ENCODE data around the gene COL18A1. TPM values are rescaled to one million over a fixed set of nuclear protein-coding genes. Genes with fewer than 3 reads are reported as not detected.

COL18A1 gene
- total RNA-seq, 1 experiment from 2014 or later = 3.3 TPM

DNA sequence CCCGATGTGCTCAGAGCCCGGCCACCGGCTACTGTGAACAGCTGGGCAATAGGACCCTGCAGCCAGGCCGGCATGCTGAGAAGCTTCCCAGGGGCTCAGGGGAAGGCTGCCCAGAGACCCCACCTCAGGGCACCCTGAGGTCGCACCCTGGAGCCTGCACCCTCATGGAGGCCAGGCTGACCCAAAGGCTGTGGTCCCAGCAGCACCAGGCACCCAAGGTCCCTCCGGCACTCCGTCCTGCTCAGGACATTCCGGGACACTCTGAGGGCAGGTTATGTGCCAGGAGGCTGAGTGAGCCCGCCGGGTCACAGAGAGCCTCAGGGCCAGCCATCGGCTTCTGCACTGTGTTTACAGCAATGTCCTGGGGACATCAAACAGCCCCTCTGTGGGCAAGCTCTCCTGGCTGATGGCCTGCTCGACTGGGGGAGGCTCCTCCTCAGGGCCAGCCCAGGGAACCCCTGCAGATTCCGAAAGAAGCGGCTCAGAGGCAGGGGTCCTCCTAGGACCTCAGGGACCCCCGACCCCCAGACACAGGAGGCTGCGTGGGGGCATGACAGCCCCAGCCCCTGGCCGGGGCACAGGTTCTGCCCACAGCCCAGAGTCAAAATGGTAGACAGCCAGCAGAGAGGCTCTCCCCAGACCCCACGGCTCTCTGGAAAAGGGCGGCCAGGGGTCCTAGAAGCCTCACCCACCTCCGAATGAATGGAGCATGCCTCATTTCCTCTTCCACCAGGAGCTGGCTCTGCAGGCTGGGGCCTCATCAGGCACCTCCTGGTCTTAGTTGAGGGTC is 129.1 kb downstream of the COL18A1 start:
- Histone ChIP-seq H3K4me3 (ENCODE audit: low read depth, low read length, poor library complexity, severe bottlenecking) (no peak overlapping the region), H3K4me1 (ENCODE audit: insufficient read depth, low read length, poor library complexity, severe bottlenecking) (peaks cover 6% of the 10 kb centered on the region), H3K27ac (ENCODE audit: low read depth, low read length, poor library complexity, severe bottlenecking) (peak overlapping the region; percentile 23), H3K9me3 (ENCODE audit: low read depth, low read length, poor library complexity, severe bottlenecking) (no peaks in the 10 kb centered on the region), H3K36me3 (ENCODE audit: insufficient read depth, low read length, poor library complexity, severe bottlenecking) (peaks cover 35% of the 10 kb centered on the region), H3K27me3 (replicated peaks; ENCODE audit: insufficient read depth, low read depth, low read length, poor library complexity) (no peaks in the 10 kb centered on the region)
- TF ChIP-seq, protein P1, sequence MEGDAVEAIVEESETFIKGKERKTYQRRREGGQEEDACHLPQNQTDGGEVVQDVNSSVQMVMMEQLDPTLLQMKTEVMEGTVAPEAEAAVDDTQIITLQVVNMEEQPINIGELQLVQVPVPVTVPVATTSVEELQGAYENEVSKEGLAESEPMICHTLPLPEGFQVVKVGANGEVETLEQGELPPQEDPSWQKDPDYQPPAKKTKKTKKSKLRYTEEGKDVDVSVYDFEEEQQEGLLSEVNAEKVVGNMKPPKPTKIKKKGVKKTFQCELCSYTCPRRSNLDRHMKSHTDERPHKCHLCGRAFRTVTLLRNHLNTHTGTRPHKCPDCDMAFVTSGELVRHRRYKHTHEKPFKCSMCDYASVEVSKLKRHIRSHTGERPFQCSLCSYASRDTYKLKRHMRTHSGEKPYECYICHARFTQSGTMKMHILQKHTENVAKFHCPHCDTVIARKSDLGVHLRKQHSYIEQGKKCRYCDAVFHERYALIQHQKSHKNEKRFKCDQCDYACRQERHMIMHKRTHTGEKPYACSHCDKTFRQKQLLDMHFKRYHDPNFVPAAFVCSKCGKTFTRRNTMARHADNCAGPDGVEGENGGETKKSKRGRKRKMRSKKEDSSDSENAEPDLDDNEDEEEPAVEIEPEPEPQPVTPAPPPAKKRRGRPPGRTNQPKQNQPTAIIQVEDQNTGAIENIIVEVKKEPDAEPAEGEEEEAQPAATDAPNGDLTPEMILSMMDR (conservative IDR thresholded peaks at IDR 0.05; ENCODE audit: low read depth, low read length) = no peak
- no peak for TF ChIP-seq EZH2 (IDR thresholded peaks at IDR 0.05; ENCODE audit: borderline replicate concordance, low read depth, low read length, poor library complexity, severe bottlenecking)
- ChIA-PET CTCF (no interaction called here), POLR2A (ENCODE audit: low non-redundant PET) (no interaction called here)
- no peak for DNase-seq (ENCODE audit: low spot score)
- intact Hi-C loops (cut with micrococcal nuclease; ENCODE audit: unreplicated experiment) = no loop called here
- BruUV-seq (replicated peaks) = no TSS peak

DNA sequence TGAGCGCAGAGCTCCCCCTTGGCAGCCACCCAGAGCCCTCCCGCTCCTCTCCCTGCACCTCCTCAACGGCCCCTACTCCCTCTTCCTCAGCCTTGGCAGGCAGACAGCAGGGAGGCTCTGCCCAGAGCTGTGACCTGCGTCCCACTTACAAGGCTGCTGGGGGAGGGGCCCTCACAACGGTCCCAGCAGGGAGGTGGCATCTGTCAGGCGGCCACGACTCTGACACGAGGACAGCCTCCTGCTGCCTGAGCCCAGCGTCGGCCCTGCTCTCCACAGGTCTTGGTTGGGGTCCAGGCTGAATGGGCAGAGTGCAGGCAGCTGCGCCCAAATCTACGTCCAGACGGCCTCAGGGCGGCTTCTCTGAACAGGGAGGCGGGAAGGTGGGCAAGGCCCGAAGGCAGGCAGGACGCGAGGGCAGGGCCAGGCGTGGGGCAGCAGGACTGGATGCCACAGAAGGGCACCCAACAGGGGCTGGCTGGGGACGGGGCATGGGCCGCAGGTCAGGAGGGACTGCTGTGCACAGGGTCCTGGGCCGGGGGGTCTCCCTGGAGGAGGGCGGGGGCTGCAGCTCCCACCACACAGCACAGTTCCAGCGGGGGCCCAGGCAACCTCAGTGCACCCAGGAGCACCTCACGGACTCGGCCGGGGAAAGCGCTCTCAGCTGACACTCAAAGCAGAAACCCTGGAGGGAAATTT is 129.8 kb downstream of the COL18A1 start:
- POLR2A ChIA-PET (ENCODE audit: low non-redundant PET) = no interaction called here
- intact Hi-C loops (cut with micrococcal nuclease; ENCODE audit: unreplicated experiment) = no loop called here
- CTCF ChIA-PET = no interaction called here

DNA sequence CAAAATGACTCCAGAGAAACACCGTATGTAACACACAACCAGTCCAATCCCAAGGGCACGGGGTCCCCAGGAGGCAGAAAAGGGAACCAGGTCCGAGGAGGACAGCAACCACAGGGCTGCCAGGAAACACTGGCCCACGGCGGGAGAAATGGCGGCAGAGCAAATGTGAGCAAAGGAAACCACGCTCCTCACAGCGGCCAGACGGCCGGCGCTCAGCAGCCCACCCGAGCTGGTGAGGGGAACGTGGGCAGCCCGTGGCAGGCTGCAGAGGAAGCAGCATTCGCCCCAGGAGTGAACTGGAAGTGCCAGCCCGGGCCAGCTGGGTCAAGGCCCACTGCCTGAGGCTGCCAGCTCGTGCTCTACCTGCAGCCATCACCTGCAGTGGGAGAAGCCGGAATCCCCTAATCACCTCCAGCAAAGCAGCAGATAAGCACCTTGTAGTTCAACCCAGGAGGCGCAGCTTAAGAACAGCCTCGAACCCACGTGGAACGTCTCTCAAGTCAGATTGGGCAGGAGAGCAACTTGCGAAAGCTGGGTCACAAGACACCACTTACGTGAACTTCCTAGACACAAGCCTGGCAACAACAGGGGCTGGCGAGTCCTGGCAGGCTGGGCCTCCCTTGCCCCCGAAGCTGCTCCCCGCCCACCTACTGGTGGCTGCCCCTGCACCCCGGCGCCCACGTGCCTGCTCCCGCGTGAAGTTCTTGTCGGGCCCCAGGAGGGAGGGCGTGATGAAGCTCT is 130.5 kb downstream of the COL18A1 start:
- Histone ChIP-seq H3K27me3 (replicated peaks; ENCODE audit: insufficient read depth, low read depth, low read length, poor library complexity) (no peaks in the 10 kb centered on the region), H3K4me3 (ENCODE audit: low read depth, low read length, poor library complexity, severe bottlenecking) (no peak overlapping the region), H3K4me1 (ENCODE audit: insufficient read depth, low read length, poor library complexity, severe bottlenecking) (peaks cover 6% of the 10 kb centered on the region), H3K27ac (ENCODE audit: low read depth, low read length, poor library complexity, severe bottlenecking) (no peak overlapping the region), H3K36me3 (ENCODE audit: insufficient read depth, low read length, poor library complexity, severe bottlenecking) (peaks cover 20% of the 10 kb centered on the region), H3K9me3 (ENCODE audit: low read depth, low read length, poor library complexity, severe bottlenecking) (no peaks in the 10 kb centered on the region)
- POLR2A ChIA-PET (ENCODE audit: low non-redundant PET) = no interaction called here
- intact Hi-C loops (cut with micrococcal nuclease; ENCODE audit: unreplicated experiment) = no loop called here
- CTCF ChIA-PET = no interaction called here
- no peak for DNase-seq (ENCODE audit: low spot score)
- TF ChIP-seq EZH2 (IDR thresholded peaks at IDR 0.05; ENCODE audit: borderline replicate concordance, low read depth, low read length, poor library complexity, severe bottlenecking) = no peak
- TF ChIP-seq, protein P1 (conservative IDR thresholded peaks at IDR 0.05; ENCODE audit: low read depth, low read length) = no peak
- BruUV-seq (replicated peaks) = no TSS peak

More for the DNA sequence above, 129.8 kb downstream of the COL18A1 start:
- Histone ChIP-seq H3K27ac (ENCODE audit: low read depth, low read length, poor library complexity, severe bottlenecking) (peak overlapping the region; percentile 23), H3K9me3 (ENCODE audit: low read depth, low read length, poor library complexity, severe bottlenecking) (no peaks in the 10 kb centered on the region), H3K4me3 (ENCODE audit: low read depth, low read length, poor library complexity, severe bottlenecking) (no peak overlapping the region), H3K27me3 (replicated peaks; ENCODE audit: insufficient read depth, low read depth, low read length, poor library complexity) (no peaks in the 10 kb centered on the region), H3K36me3 (ENCODE audit: insufficient read depth, low read length, poor library complexity, severe bottlenecking) (peaks cover 27% of the 10 kb centered on the region), H3K4me1 (ENCODE audit: insufficient read depth, low read length, poor library complexity, severe bottlenecking) (peaks cover 6% of the 10 kb centered on the region)
- no TSS peak for BruUV-seq (replicated peaks)
- TF ChIP-seq, protein P1 (conservative IDR thresholded peaks at IDR 0.05; ENCODE audit: low read depth, low read length) = no peak
- no peak for TF ChIP-seq EZH2 (IDR thresholded peaks at IDR 0.05; ENCODE audit: borderline replicate concordance, low read depth, low read length, poor library complexity, severe bottlenecking)
- DNase-seq (ENCODE audit: low spot score) = no peak
